H9 (cell line): ENCODE measurements around the gene JSRP1. TPM values are rescaled to one million over a fixed set of nuclear protein-coding genes. Genes with fewer than 3 reads are reported as not detected.

Experiments used
- DNase-seq: peaks from one replicate; pipeline ENCODE4 v3.0.0-alpha.2; 2017
- H2AFZ ChIP-seq: one replicate; pipeline ENCODE4 v1.6.1; 2013; ENCODE audit warnings: mild to moderate bottlenecking, low read length, control low read depth, moderate library complexity
- H2AK5ac ChIP-seq: 2 replicates; pipeline ENCODE4 v1.6.1; 2013; ENCODE audit warnings: low read length, control low read depth, mixed read lengths; ENCODE audit not compliant: insufficient read length
- H2BK120ac ChIP-seq: one replicate; pipeline ENCODE4 v1.6.1; 2013; ENCODE audit warnings: low read depth, mild to moderate bottlenecking, low read length, control low read depth, inconsistent platforms; ENCODE audit not compliant: poor library complexity, severe bottlenecking
- H2BK12ac ChIP-seq: 2 replicates; pipeline ENCODE4 v1.6.1; 2013; ENCODE audit warnings: low read length, control low read depth, mixed read lengths, low read depth; ENCODE audit not compliant: insufficient read length
- H2BK15ac ChIP-seq: 2 replicates; pipeline ENCODE4 v1.6.1; 2013; ENCODE audit warnings: low read depth, low read length, control low read depth
- H2BK20ac ChIP-seq: one replicate; pipeline ENCODE4 v1.6.1; 2013; ENCODE audit warnings: low read depth, mild to moderate bottlenecking, low read length, control low read depth, inconsistent platforms; ENCODE audit not compliant: poor library complexity, severe bottlenecking
- H2BK5ac ChIP-seq: 2 replicates; pipeline ENCODE4 v1.6.1; 2013; ENCODE audit warnings: low read length, control low read depth, mixed read lengths; ENCODE audit not compliant: insufficient read length
- H3K14ac ChIP-seq: 2 replicates; pipeline ENCODE4 v1.6.1; 2013; ENCODE audit warnings: low read length, control low read depth; ENCODE audit not compliant: insufficient read depth
- H3K18ac ChIP-seq: 2 replicates; pipeline ENCODE4 v1.6.1; 2013; ENCODE audit warnings: low read depth, mild to moderate bottlenecking, mixed read lengths, low read length, control low read depth; ENCODE audit not compliant: insufficient read length
- H3K23ac ChIP-seq: 2 replicates; pipeline ENCODE4 v1.6.1; 2013; ENCODE audit warnings: low read length, control low read depth, mixed read lengths, low read depth; ENCODE audit not compliant: insufficient read length
- H3K23me2 ChIP-seq: 2 replicates; pipeline ENCODE4 v1.6.1; 2013; ENCODE audit warnings: low read depth, mild to moderate bottlenecking, mixed read lengths, low read length, control low read depth; ENCODE audit not compliant: insufficient read length, poor library complexity, severe bottlenecking
- H3K27ac ChIP-seq: 2 replicates; pipeline ENCODE4 v1.5.1; 2013; ENCODE audit warnings: low read length, control low read depth, mixed read lengths, low read depth; ENCODE audit not compliant: insufficient read length
- H3K27me3 ChIP-seq: 2 replicates; pipeline ENCODE4 v1.6.1; 2013; ENCODE audit warnings: low read length, control low read depth, inconsistent platforms; ENCODE audit not compliant: insufficient read depth
- H3K4ac ChIP-seq: 2 replicates; pipeline ENCODE4 v1.6.1; 2013; ENCODE audit warnings: low read depth, mild to moderate bottlenecking, control low read depth, inconsistent platforms, low read length, moderate library complexity
- H3K4me1 ChIP-seq: 2 replicates; pipeline ENCODE4 v1.6.1; 2013; ENCODE audit warnings: low read length, control low read depth, inconsistent platforms; ENCODE audit not compliant: insufficient read depth
- H3K4me2 ChIP-seq: 2 replicates; pipeline ENCODE4 v1.6.1; 2013; ENCODE audit warnings: low read length, control low read depth, mixed read lengths; ENCODE audit not compliant: insufficient read length, insufficient read depth
- H3K56ac ChIP-seq: 2 replicates; pipeline ENCODE4 v1.6.1; 2013; ENCODE audit warnings: low read depth, mild to moderate bottlenecking, mixed read lengths, low read length, control low read depth; ENCODE audit not compliant: insufficient read length
- H3K79me1 ChIP-seq: 2 replicates; pipeline ENCODE4 v1.6.1; 2013; ENCODE audit warnings: low read depth, mild to moderate bottlenecking, moderate library complexity, low read length, control low read depth, inconsistent platforms; ENCODE audit not compliant: insufficient read depth, poor library complexity, severe bottlenecking
- H3K79me2 ChIP-seq: 2 replicates; pipeline ENCODE4 v1.6.1; 2013; ENCODE audit warnings: low read length, control low read depth, inconsistent platforms; ENCODE audit not compliant: insufficient read depth
- H3K9ac ChIP-seq: 2 replicates; pipeline ENCODE4 v1.6.1; 2013; ENCODE audit warnings: low read length, control low read depth, mixed read lengths; ENCODE audit not compliant: insufficient read length; ENCODE audit errors: extremely low read depth
- H3K9me3 ChIP-seq: one replicate; pipeline ENCODE4 v1.6.1; 2013; ENCODE audit warnings: low read depth, low read length, inconsistent platforms; ENCODE audit not compliant: control insufficient read depth
- H3T11ph ChIP-seq: one replicate; pipeline ENCODE4 v1.6.1; 2013; ENCODE audit warnings: mild to moderate bottlenecking, low read length, control low read depth, inconsistent platforms
- H4K20me1 ChIP-seq: one replicate; pipeline ENCODE4 v1.6.1; 2013; ENCODE audit not compliant: control insufficient read depth, insufficient read length, insufficient read depth
- H4K5ac ChIP-seq: 2 replicates; pipeline ENCODE4 v1.6.1; 2013; ENCODE audit warnings: low read depth, mild to moderate bottlenecking, mixed read lengths, low read length, control low read depth; ENCODE audit not compliant: insufficient read length
- H4K8ac ChIP-seq: replicated peaks from 2 replicates; pipeline ENCODE4 v1.6.1; 2013; ENCODE audit warnings: low read length, control low read depth, mixed read lengths, low read depth; ENCODE audit not compliant: insufficient read length
- H4K91ac ChIP-seq: 2 replicates; pipeline ENCODE4 v1.6.1; 2013; ENCODE audit warnings: low read depth, mild to moderate bottlenecking, moderate library complexity, mixed read lengths, low read length, control low read depth; ENCODE audit not compliant: insufficient read length
- H3K27ac Mint-ChIP-seq, 3 experiments: 2 replicates in 2 of 3; 3 replicates in 1 of 3; pipeline ENCODE4 v1.8.0; 2020 to 2021; ENCODE audit warnings: mixed read lengths in 3 of 3, mild to moderate bottlenecking in 1 of 3, moderate library complexity in 1 of 3
- H3K27me3 Mint-ChIP-seq: 2 replicates; pipeline ENCODE4 v1.8.0; 2021; ENCODE audit warnings: low read depth, mild to moderate bottlenecking, moderate library complexity, mixed read lengths
- H3K36me3 Mint-ChIP-seq, 3 experiments: 2 replicates in 2 of 3; 3 replicates in 1 of 3; pipeline ENCODE4 v1.8.0; 2020 to 2021; ENCODE audit warnings: low read depth in 3 of 3, mixed read lengths in 3 of 3; ENCODE audit not compliant: insufficient read depth in 1 of 3
- H3K4me1 Mint-ChIP-seq, 2 experiments: 2 replicates each; pipeline ENCODE4 v1.8.0; 2020; ENCODE audit warnings: mixed read lengths in 2 of 2
- H3K4me3 Mint-ChIP-seq, 2 experiments: 2 replicates in 1 of 2; 3 replicates in 1 of 2; pipeline ENCODE4 v1.8.0; 2020 to 2021; ENCODE audit warnings: mild to moderate bottlenecking in 2 of 2, mixed read lengths in 2 of 2, moderate library complexity in 1 of 2
- H3K9me3 Mint-ChIP-seq, 2 experiments: 2 replicates in 1 of 2; 3 replicates in 1 of 2; pipeline ENCODE4 v1.8.0; 2020; ENCODE audit warnings: mild to moderate bottlenecking in 2 of 2, mixed read lengths in 2 of 2, moderate library complexity in 1 of 2
- CTCF ChIP-seq: fragments of 200-600 bp; sonication (generic); conservative IDR thresholded peaks from 3 replicates; pipeline ENCODE4 v1.8.0; 2021; ENCODE audit warnings: antibody characterized with exemption, mild to moderate bottlenecking
- WGBS: extraction: QIAGEN DNeasy Blood & Tissue Kit; methylation state at CpG from one replicate; pipeline ENCODE4 v1.1.7; 2013; ENCODE audit warnings: missing lambda C conversion rate, low lambda C conversion rate, mixed read lengths; ENCODE audit not compliant: insufficient read length; ENCODE audit errors: extremely low coverage; 5-methylcytosine and 5-hydroxymethylcytosine counted together
- microRNA-seq: library from miRNA; unstranded; fragments of <30 nt; microRNA quantifications from one replicate; pipeline ENCODE4, GENCODE V29; 2020; ENCODE audit warnings: borderline microRNAs expressed
- total RNA-seq: library from RNA; stranded (reverse); gene quantifications from 2 replicates; pipeline ENCODE4 v1.2.1, GENCODE V29; 2021

Gene JSRP1
- total RNA-seq, 1 experiment from 2014 or later: 0.90 TPM

GRCh38 chr19:2202366-2202765, 53.9 kb downstream of the JSRP1 start:
- no CpG with 5 or more reads among the region's 15 CpGs for WGBS
- H3K27ac Mint-ChIP-seq: peak overlapping the region in 2 of 3 experiments; percentile 82 to 91; a peak in 4 of 7 replicates
- H2AFZ ChIP-seq: no peak overlapping the region

More at GRCh38 chr19:2202366-2202765, 53.9 kb downstream of the JSRP1 start:
- Mint-ChIP-seq H3K9me3 (peaks cover 0 to 8% of the 10 kb centered on the region in 2 experiments; a peak in 1 of 5 replicates), H3K4me3 (no peak overlapping the region), H3K36me3 (peaks cover 16 to 33% (median 31%) of the 10 kb centered on the region in 3 experiments), H3K27me3 (no peaks in the 10 kb centered on the region; the same call in 1 of the 2 replicates), H3K4me1 (peaks cover 3 to 6% of the 10 kb centered on the region in 2 experiments; a peak in 3 of 4 replicates)
- H3K9me3 ChIP-seq: no peaks in the 10 kb centered on the region
- no peak overlapping the region for H3K56ac ChIP-seq
- no peak overlapping the region; the same call in 1 of the 2 replicates for H3K4ac ChIP-seq
- no peak overlapping the region for H3K9ac ChIP-seq
- no peak overlapping the region for H2BK120ac ChIP-seq
- H3K23ac ChIP-seq: no peak overlapping the region
- no peak overlapping the region for H2BK15ac ChIP-seq
- H3K4me1 ChIP-seq: no peaks in the 10 kb centered on the region
- H4K8ac ChIP-seq: no peak overlapping the region
- H3T11ph ChIP-seq: no peak overlapping the region
- H3K79me2 ChIP-seq: peaks cover 2% of the 10 kb centered on the region; the same call in 1 of the 2 replicates
- TF ChIP-seq CTCF: no peak
- no peaks in the 10 kb centered on the region for H3K23me2 ChIP-seq
- peaks cover 2% of the 10 kb centered on the region for H4K20me1 ChIP-seq
- no peaks in the 10 kb centered on the region for H3K27me3 ChIP-seq
- H3K79me1 ChIP-seq: no peaks in the 10 kb centered on the region
- no peak for DNase-seq
- no peak overlapping the region for H3K14ac ChIP-seq
- no peak overlapping the region for H4K91ac ChIP-seq
- H3K27ac ChIP-seq: no peak overlapping the region
- no peak overlapping the region for H3K18ac ChIP-seq
- no peak overlapping the region for H3K4me2 ChIP-seq
- no peak overlapping the region for H2AK5ac ChIP-seq
- no peak overlapping the region for H2BK12ac ChIP-seq
- no peak overlapping the region for H2BK5ac ChIP-seq
- no peak overlapping the region for H4K5ac ChIP-seq
- no peak overlapping the region for H2BK20ac ChIP-seq

Small RNA genes lying within 50 kb of the gene (microRNA-seq; reads per million reads assigned to microRNA genes)
- 1.3 reads per million, percentile 7 among the genes with 10 or more reads in this experiment for gene MIR1227
- not detected for gene MIR4321

Other genes with a start within 250 kb of the JSRP1 start
- 110 and 113 TPM in 2 replicates for gene BTBD2, start 240.7 kb downstream of the JSRP1 start, total RNA-seq
- gene MKNK2, start 205.2 kb downstream of the JSRP1 start, total RNA-seq: 153 and 154 TPM in 2 replicates
- gene MOB3A, start 160.1 kb downstream of the JSRP1 start, total RNA-seq: 11.5 and 13.3 TPM in 2 replicates
- 2.1 and 3.0 TPM in 2 replicates for gene IZUMO4, start 159.5 kb downstream of the JSRP1 start, total RNA-seq
- gene AP3D1, start 104.9 kb downstream of the JSRP1 start, total RNA-seq: 142 and 147 TPM in 2 replicates
- gene DOT1L, start 92.5 kb downstream of the JSRP1 start, total RNA-seq: 78.5 and 81.6 TPM in 2 replicates
- 139 and 148 TPM in 2 replicates for gene PLEKHJ1, start 20.1 kb downstream of the JSRP1 start, total RNA-seq
- 166 and 167 TPM in 2 replicates for gene SF3A2, start 19.6 kb downstream of the JSRP1 start, total RNA-seq
- 70.2 and 70.7 TPM in 2 replicates for gene AMH, start 7.1 kb downstream of the JSRP1 start, total RNA-seq
- not detected in 2 replicates for gene PEAK3, start 25.8 kb upstream of the JSRP1 start, total RNA-seq
- gene LINGO3, start 51.7 kb upstream of the JSRP1 start, total RNA-seq: 0.28 and 0.61 TPM in 2 replicates
- gene LSM7, start 72.2 kb upstream of the JSRP1 start, total RNA-seq: 187 and 202 TPM in 2 replicates
- 69.4 and 73.7 TPM in 2 replicates for gene SPPL2B, start 72.3 kb upstream of the JSRP1 start, total RNA-seq
- gene TMPRSS9, start 103.8 kb upstream of the JSRP1 start, total RNA-seq: 0.24 and 0.33 TPM in 2 replicates
- 214 and 219 TPM in 2 replicates for gene TIMM13, start 171.2 kb upstream of the JSRP1 start, total RNA-seq
- 173 and 174 TPM in 2 replicates for gene LMNB2, start 200.5 kb upstream of the JSRP1 start, total RNA-seq
- gene GADD45B, start 219.7 kb upstream of the JSRP1 start, total RNA-seq: 13.5 and 16.2 TPM in 2 replicates